Measurements from ENCODE around the gene MAS1L.

Gene MAS1L

GRCh38 chr6:29524044-29524443 is 36.3 kb upstream of the MAS1L start:
- no peaks in the 10 kb centered on the region for H3K36me3 ChIP-seq (ENCODE audit: control insufficient read depth, insufficient read depth, low read length)
- H3K27me3 ChIP-seq (ENCODE audit: control insufficient read depth, insufficient read depth, low read length): peaks cover 3% of the 10 kb centered on the region
- H3K9me3 ChIP-seq (ENCODE audit: control insufficient read depth, low read length): no peaks in the 10 kb centered on the region
- H3K4me1 ChIP-seq (ENCODE audit: control insufficient read depth, insufficient read depth, low read length): no peaks in the 10 kb centered on the region
- no peak overlapping the region for H3K9ac ChIP-seq (ENCODE audit: low read length)
- H3K4me3 ChIP-seq (ENCODE audit: low read length): no peak overlapping the region

- Histone ChIP-seq H3K9ac (ENCODE audit: low read length) (no peak overlapping the region), H3K36me3 (ENCODE audit: control insufficient read depth, insufficient read depth, low read length) (no peaks in the 10 kb centered on the region), H3K4me1 (ENCODE audit: control insufficient read depth, insufficient read depth, low read length) (no peaks in the 10 kb centered on the region), H3K4me3 (ENCODE audit: low read length) (no peak overlapping the region), H3K27me3 (ENCODE audit: control insufficient read depth, insufficient read depth, low read length) (no peaks in the 10 kb centered on the region), H3K9me3 (ENCODE audit: control insufficient read depth, low read length) (no peaks in the 10 kb centered on the region)
These were observed 34.5 kb upstream of the MAS1L start for GRCh38 chr6:29522227-29522626.

DNA sequence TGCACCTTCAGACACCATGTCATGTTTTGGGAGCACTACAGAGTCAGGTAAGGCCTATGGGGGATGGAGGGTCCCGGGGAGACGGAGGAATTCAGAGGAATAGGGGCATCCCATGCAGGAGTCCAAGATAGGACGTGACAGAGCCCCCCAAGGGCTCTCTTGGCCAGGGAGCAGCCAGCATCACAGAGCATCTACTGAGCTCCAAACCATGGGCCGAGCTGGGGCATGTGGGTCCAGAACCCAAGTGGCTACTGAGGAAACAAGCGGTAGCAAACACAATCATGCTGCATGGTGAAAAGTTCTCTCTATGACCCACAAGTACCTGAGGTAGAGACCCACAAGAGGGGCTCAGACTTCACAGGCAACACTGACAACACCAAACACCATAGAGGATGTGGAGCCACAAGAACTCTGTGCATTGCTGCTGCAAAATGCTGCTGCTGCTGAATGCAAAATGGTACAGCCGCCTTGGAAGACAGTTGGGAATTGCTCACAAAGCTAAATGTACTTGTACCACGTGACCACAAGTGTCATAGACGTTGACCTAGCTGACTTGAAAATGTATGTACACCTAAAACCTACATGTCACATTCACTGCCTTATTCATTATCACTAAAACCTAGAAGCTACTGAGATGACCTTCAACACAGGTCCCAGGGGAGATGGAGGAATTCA is 33.4 kb upstream of the MAS1L start:
- H3K36me3 ChIP-seq (ENCODE audit: control insufficient read depth, insufficient read depth, low read length): no peaks in the 10 kb centered on the region
- no peaks in the 10 kb centered on the region for H3K4me1 ChIP-seq (ENCODE audit: control insufficient read depth, insufficient read depth, low read length)
- no peak overlapping the region for H3K9ac ChIP-seq (ENCODE audit: low read length)
- no peaks in the 10 kb centered on the region for H3K9me3 ChIP-seq (ENCODE audit: control insufficient read depth, low read length)
- H3K4me3 ChIP-seq (ENCODE audit: low read length): no peak overlapping the region
- no peaks in the 10 kb centered on the region for H3K27me3 ChIP-seq (ENCODE audit: control insufficient read depth, insufficient read depth, low read length)

- no peak overlapping the region for H3K4me3 ChIP-seq (ENCODE audit: low read length)
- no peak overlapping the region for H3K9ac ChIP-seq (ENCODE audit: low read length)
- H3K9me3 ChIP-seq (ENCODE audit: control insufficient read depth, low read length): no peaks in the 10 kb centered on the region
- no peaks in the 10 kb centered on the region for H3K4me1 ChIP-seq (ENCODE audit: control insufficient read depth, insufficient read depth, low read length)
- no peaks in the 10 kb centered on the region for H3K36me3 ChIP-seq (ENCODE audit: control insufficient read depth, insufficient read depth, low read length)
- no peaks in the 10 kb centered on the region for H3K27me3 ChIP-seq (ENCODE audit: control insufficient read depth, insufficient read depth, low read length)
These were observed 32.5 kb upstream of the MAS1L start for GRCh38 chr6:29520232-29520631.

DNA sequence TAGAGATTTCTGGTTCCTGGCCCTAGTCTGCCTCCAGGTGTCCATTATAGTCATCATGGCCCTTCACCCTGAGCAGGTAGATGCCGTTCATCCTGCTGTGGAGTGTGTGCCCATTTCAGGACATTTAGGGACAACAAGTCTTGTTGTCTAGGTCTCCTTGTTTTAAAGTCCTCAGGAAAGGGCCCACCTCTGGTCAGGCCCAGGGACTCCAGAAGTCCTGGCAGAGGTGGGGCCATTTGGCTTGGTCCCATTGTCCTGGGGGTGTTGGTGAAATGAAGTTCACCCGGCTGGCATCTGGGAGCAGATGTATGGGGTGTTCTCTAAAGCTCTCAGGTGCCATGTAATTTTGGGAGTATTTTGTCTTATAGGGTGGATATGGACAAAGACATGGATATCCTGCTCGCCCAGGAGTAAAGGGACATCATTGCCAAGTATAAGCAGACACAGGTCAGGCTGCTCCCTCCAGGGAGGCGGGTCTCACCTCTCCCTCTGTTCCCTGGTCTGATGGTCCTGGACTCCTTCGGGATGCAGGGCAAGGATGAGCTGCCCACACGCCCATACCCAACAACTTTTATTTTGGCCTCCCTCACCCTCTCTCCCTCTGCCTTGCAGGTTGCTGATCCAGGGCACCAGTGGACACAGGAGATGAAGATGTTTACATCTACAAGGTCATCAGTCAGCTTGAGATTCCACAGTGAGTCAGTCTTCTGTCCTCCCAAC is 31.7 kb upstream of the MAS1L start:
- no peaks in the 10 kb centered on the region for H3K9me3 ChIP-seq (ENCODE audit: control insufficient read depth, low read length)
- H3K27me3 ChIP-seq (ENCODE audit: control insufficient read depth, insufficient read depth, low read length): no peaks in the 10 kb centered on the region
- H3K4me1 ChIP-seq (ENCODE audit: control insufficient read depth, insufficient read depth, low read length): no peaks in the 10 kb centered on the region
- no peak overlapping the region for H3K4me3 ChIP-seq (ENCODE audit: low read length)
- H3K9ac ChIP-seq (ENCODE audit: low read length): no peak overlapping the region
- no peaks in the 10 kb centered on the region for H3K36me3 ChIP-seq (ENCODE audit: control insufficient read depth, insufficient read depth, low read length)

GRCh38 chr6:29517728-29518440 is 30.1 kb upstream of the MAS1L start:
- H3K27me3 ChIP-seq (ENCODE audit: control insufficient read depth, insufficient read depth, low read length): no peaks in the 10 kb centered on the region
- H3K4me1 ChIP-seq (ENCODE audit: control insufficient read depth, insufficient read depth, low read length): no peaks in the 10 kb centered on the region
- no peaks in the 10 kb centered on the region for H3K36me3 ChIP-seq (ENCODE audit: control insufficient read depth, insufficient read depth, low read length)
- H3K9me3 ChIP-seq (ENCODE audit: control insufficient read depth, low read length): no peaks in the 10 kb centered on the region
- no peak overlapping the region for H3K9ac ChIP-seq (ENCODE audit: low read length)
- H3K4me3 ChIP-seq (ENCODE audit: low read length): no peak overlapping the region

GRCh38 chr6:29517245-29517644 is 29.5 kb upstream of the MAS1L start:
- Histone ChIP-seq H3K4me3 (ENCODE audit: low read length) (no peak overlapping the region), H3K27me3 (ENCODE audit: control insufficient read depth, insufficient read depth, low read length) (no peaks in the 10 kb centered on the region), H3K4me1 (ENCODE audit: control insufficient read depth, insufficient read depth, low read length) (no peaks in the 10 kb centered on the region), H3K36me3 (ENCODE audit: control insufficient read depth, insufficient read depth, low read length) (no peaks in the 10 kb centered on the region), H3K9ac (ENCODE audit: low read length) (no peak overlapping the region), H3K9me3 (ENCODE audit: control insufficient read depth, low read length) (no peaks in the 10 kb centered on the region)

GRCh38 chr6:29516108-29516507 is 28.4 kb upstream of the MAS1L start:
- Histone ChIP-seq H3K36me3 (ENCODE audit: control insufficient read depth, insufficient read depth, low read length) (no peaks in the 10 kb centered on the region), H3K4me1 (ENCODE audit: control insufficient read depth, insufficient read depth, low read length) (no peaks in the 10 kb centered on the region), H3K4me3 (ENCODE audit: low read length) (no peak overlapping the region)

DNA sequence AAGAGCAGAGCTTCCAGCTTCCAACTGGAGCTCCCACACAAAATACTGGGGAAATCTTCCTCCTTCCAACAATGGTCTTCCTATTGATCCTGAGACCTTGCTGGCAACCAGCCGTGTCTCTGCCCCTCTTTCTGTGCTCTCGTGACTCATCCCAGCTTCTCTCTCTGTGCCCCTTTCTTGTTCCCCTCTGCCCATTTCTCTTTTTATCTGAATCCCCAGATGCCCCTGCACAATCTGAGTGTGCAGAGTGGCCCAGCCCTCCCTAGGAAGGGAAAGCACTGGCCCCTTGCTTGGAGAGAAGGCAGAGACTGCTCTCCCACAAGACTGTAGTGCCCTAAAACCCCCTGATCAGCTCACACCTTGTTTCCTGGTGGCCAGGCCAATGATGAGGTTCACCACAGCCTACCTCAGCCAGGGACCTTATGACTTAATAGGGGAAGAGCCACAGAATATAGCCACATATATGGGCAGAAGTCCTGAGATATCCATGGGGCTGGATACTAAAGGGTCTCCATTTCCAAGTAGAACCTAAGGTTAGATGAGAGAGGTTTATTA is 23.1 kb upstream of the MAS1L start:
- Histone ChIP-seq H3K9me3 (ENCODE audit: control insufficient read depth, low read length) (no peaks in the 10 kb centered on the region), H3K36me3 (ENCODE audit: control insufficient read depth, insufficient read depth, low read length) (no peaks in the 10 kb centered on the region), H3K9ac (ENCODE audit: low read length) (no peak overlapping the region), H3K4me1 (ENCODE audit: control insufficient read depth, insufficient read depth, low read length) (no peaks in the 10 kb centered on the region), H3K27me3 (ENCODE audit: control insufficient read depth, insufficient read depth, low read length) (no peaks in the 10 kb centered on the region), H3K4me3 (ENCODE audit: low read length) (no peak overlapping the region)

More at GRCh38 chr6:29516108-29516507, 28.4 kb upstream of the MAS1L start:
- H3K27me3 ChIP-seq (ENCODE audit: control insufficient read depth, insufficient read depth, low read length): no peaks in the 10 kb centered on the region
- H3K9me3 ChIP-seq (ENCODE audit: control insufficient read depth, low read length): no peaks in the 10 kb centered on the region
- H3K9ac ChIP-seq (ENCODE audit: low read length): no peak overlapping the region

GRCh38 chr6:29510202-29510601 is 22.4 kb upstream of the MAS1L start:
- Histone ChIP-seq H3K4me1 (ENCODE audit: control insufficient read depth, insufficient read depth, low read length) (no peaks in the 10 kb centered on the region), H3K9me3 (ENCODE audit: control insufficient read depth, low read length) (no peaks in the 10 kb centered on the region), H3K4me3 (ENCODE audit: low read length) (no peak overlapping the region), H3K27me3 (ENCODE audit: control insufficient read depth, insufficient read depth, low read length) (no peaks in the 10 kb centered on the region), H3K36me3 (ENCODE audit: control insufficient read depth, insufficient read depth, low read length) (no peaks in the 10 kb centered on the region), H3K9ac (ENCODE audit: low read length) (no peak overlapping the region)

- Histone ChIP-seq H3K9ac (ENCODE audit: low read length) (no peak overlapping the region), H3K4me3 (ENCODE audit: low read length) (no peak overlapping the region), H3K27me3 (ENCODE audit: control insufficient read depth, insufficient read depth, low read length) (no peaks in the 10 kb centered on the region), H3K9me3 (ENCODE audit: control insufficient read depth, low read length) (no peaks in the 10 kb centered on the region), H3K36me3 (ENCODE audit: control insufficient read depth, insufficient read depth, low read length) (no peaks in the 10 kb centered on the region), H3K4me1 (ENCODE audit: control insufficient read depth, insufficient read depth, low read length) (no peaks in the 10 kb centered on the region)
These were observed 22.0 kb upstream of the MAS1L start for GRCh38 chr6:29509711-29510110.

GRCh38 chr6:29509239-29509638 is 21.5 kb upstream of the MAS1L start:
- no peaks in the 10 kb centered on the region for H3K36me3 ChIP-seq (ENCODE audit: control insufficient read depth, insufficient read depth, low read length)
- H3K27me3 ChIP-seq (ENCODE audit: control insufficient read depth, insufficient read depth, low read length): no peaks in the 10 kb centered on the region
- H3K9ac ChIP-seq (ENCODE audit: low read length): no peak overlapping the region
- no peak overlapping the region for H3K4me3 ChIP-seq (ENCODE audit: low read length)
- H3K4me1 ChIP-seq (ENCODE audit: control insufficient read depth, insufficient read depth, low read length): no peaks in the 10 kb centered on the region
- H3K9me3 ChIP-seq (ENCODE audit: control insufficient read depth, low read length): no peaks in the 10 kb centered on the region
